ENCODE measurements around the gene LRRC49.

- TF ChIP-seq, protein P1, sequence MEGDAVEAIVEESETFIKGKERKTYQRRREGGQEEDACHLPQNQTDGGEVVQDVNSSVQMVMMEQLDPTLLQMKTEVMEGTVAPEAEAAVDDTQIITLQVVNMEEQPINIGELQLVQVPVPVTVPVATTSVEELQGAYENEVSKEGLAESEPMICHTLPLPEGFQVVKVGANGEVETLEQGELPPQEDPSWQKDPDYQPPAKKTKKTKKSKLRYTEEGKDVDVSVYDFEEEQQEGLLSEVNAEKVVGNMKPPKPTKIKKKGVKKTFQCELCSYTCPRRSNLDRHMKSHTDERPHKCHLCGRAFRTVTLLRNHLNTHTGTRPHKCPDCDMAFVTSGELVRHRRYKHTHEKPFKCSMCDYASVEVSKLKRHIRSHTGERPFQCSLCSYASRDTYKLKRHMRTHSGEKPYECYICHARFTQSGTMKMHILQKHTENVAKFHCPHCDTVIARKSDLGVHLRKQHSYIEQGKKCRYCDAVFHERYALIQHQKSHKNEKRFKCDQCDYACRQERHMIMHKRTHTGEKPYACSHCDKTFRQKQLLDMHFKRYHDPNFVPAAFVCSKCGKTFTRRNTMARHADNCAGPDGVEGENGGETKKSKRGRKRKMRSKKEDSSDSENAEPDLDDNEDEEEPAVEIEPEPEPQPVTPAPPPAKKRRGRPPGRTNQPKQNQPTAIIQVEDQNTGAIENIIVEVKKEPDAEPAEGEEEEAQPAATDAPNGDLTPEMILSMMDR (IDR thresholded peaks at IDR 0.05 in 2 of 3, conservative IDR thresholded peaks at IDR 0.05 in 1 of 3; ENCODE audit: control insufficient read depth in 2 of 3, extremely low read depth in 1 of 3, insufficient read depth in 1 of 3, low read depth in 3 of 3, low read length in 3 of 3): no peak
- TF ChIP-seq HDGF (IDR thresholded peaks at IDR 0.05): no peak
- no peak for TF ChIP-seq REST (IDR thresholded peaks at IDR 0.05; ENCODE audit: low read depth, low read length)
- TF ChIP-seq TAF1 (IDR thresholded peaks at IDR 0.05; ENCODE audit: borderline replicate concordance, low read depth, low read length): no peak
- no peak for TF ChIP-seq EZH2 (IDR thresholded peaks at IDR 0.05; ENCODE audit: borderline replicate concordance, control insufficient read depth, low read depth, low read length)
- TF ChIP-seq, protein P2, sequence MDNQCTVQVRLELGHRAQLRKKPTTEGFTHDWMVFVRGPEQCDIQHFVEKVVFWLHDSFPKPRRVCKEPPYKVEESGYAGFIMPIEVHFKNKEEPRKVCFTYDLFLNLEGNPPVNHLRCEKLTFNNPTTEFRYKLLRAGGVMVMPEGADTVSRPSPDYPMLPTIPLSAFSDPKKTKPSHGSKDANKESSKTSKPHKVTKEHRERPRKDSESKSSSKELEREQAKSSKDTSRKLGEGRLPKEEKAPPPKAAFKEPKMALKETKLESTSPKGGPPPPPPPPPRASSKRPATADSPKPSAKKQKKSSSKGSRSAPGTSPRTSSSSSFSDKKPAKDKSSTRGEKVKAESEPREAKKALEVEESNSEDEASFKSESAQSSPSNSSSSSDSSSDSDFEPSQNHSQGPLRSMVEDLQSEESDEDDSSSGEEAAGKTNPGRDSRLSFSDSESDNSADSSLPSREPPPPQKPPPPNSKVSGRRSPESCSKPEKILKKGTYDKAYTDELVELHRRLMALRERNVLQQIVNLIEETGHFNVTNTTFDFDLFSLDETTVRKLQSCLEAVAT (IDR thresholded peaks at IDR 0.05): no peak
- no peak for TF ChIP-seq NR2C2 (IDR thresholded peaks at IDR 0.05; ENCODE audit: borderline replicate concordance, control insufficient read depth, insufficient read length, low read depth)
- TF ChIP-seq ESRRA (IDR thresholded peaks at IDR 0.05; ENCODE audit: low read length): no peak
- no peak for TF ChIP-seq POLR2AphosphoS5 (IDR thresholded peaks at IDR 0.05; ENCODE audit: low read length)
- no peak for TF ChIP-seq TCF3 (IDR thresholded peaks at IDR 0.05; ENCODE audit: borderline replicate concordance, insufficient read depth, low read depth, low read length)
- TF ChIP-seq RBBP5 (conservative IDR thresholded peaks at IDR 0.05): no peak
- no peak for TF ChIP-seq ZNF274 (IDR thresholded peaks at IDR 0.05; ENCODE audit: insufficient read depth, insufficient read length)
- no peak for TF ChIP-seq ASH2L (IDR thresholded peaks at IDR 0.05; ENCODE audit: borderline replicate concordance, low read depth)
- TF ChIP-seq NBN (IDR thresholded peaks at IDR 0.05): no peak
These were observed 186.0 kb downstream of the LRRC49 start for GRCh38 chr15:71078506-71079207.

All from GM12878 (cell line).